AG04450 (cell line): ENCODE measurements around the gene MGAT5B. TPM values are rescaled to one million over a fixed set of nuclear protein-coding genes. Genes with fewer than 3 reads are reported as not detected.
A peak's percentile ranks its signal among the peaks of the same experiment; 100 is the strongest.

Source experiments
- CTCF ChIA-PET: fragments of 300-600, 350-600 bp; formaldehyde crosslinking; extraction: SDS; loops from one replicate; lab custom pipeline; 2022; ENCODE audit warnings: antibody characterized with exemption, inconsistent platforms; lab: Charles Lee
- POLR2A ChIA-PET: fragments of 350-600 bp; formaldehyde crosslinking; extraction: SDS; loops from one replicate; lab custom pipeline; 2021; ENCODE audit warnings: antibody characterized with exemption, inconsistent platforms; lab: Yijun Ruan, JAX
- DNase-seq: peaks from one replicate; pipeline ENCODE4 v3.0.0-alpha.2; 2011; ENCODE audit warnings: low read depth, low spot score
- H3K27ac ChIP-seq: one replicate; pipeline ENCODE4 v1.5.1; 2012; ENCODE audit warnings: low read depth, low read length, control low read depth
- H3K27me3 ChIP-seq: one replicate; pipeline ENCODE4 v1.6.0; 2012; ENCODE audit warnings: low read length; ENCODE audit not compliant: control insufficient read depth, insufficient read depth
- H3K4me3 ChIP-seq: 2 replicates; pipeline ENCODE4 v1.5.1; 2011; ENCODE audit warnings: mild to moderate bottlenecking, low read depth, low read length, control low read depth
- H3K9me3 ChIP-seq: 2 replicates; pipeline ENCODE4 v1.5.1; 2012; ENCODE audit warnings: low read length; ENCODE audit not compliant: control insufficient read depth, insufficient read depth
- CTCF ChIP-seq: IDR thresholded peaks from 2 replicates; pipeline ENCODE4 v1.5.1; 2011; ENCODE audit warnings: low read depth, low read length, control low read depth, inconsistent platforms
- polyA plus RNA-seq: library from polyadenylated mRNA; depleted of rRNA; stranded (reverse); fragments of >200 nt; gene quantifications from 2 replicates; pipeline ENCODE4 v1.2.3, GENCODE V29; 2011

MGAT5B gene
- polyA plus RNA-seq, 1 experiment = 0.69 TPM

DNA sequence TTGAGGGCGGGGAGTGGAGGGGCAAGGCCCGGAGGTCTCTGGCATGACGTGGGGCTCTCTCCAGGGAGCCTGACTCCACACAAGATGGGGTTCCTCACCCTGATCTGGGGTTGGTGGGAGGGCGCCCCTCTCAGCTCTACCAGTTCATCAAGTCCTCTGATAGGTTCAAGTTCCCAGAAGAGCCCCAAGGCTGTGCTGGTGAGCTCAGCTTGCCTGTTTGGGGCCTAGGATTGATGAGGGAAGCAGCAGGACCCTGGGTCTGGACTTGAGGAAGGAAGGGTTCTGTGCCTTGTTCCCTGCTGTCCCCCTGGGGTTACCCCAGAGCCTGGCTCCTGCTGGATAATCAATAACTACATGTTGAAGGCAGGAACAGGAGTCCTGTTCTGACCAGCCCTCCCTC is 3.5 kb downstream of the MGAT5B start:
- Histone ChIP-seq H3K27me3 (peaks cover 11% of the 10 kb centered on the region), H3K4me3 (no peak overlapping the region), H3K9me3 (peaks cover 8% of the 10 kb centered on the region), H3K27ac (peak overlapping the region; percentile 61)
- CTCF ChIA-PET = interaction anchor here (1.0 to 2.2 kb wide), 3 partner anchors 185 to 195 kb away, joined by 3 to 17 read pairs (median 9); no protein-coding TSS in a partner anchor
- POLR2A ChIA-PET = interaction anchor here (1.3 to 1.4 kb wide), 2 partner anchors 9 to 134 kb away, joined by 3 to 9 read pairs; partner anchors contain the start of genes MFSD11 and SRSF2
- TF ChIP-seq CTCF = no peak
- no peak for DNase-seq

GRCh38 chr17:76872221-76872873 is 4.1 kb downstream of the MGAT5B start:
- DNase-seq = peak; percentile 90
- CTCF ChIA-PET = interaction anchor here (0.5 to 2.2 kb wide), 5 partner anchors 180 to 194 kb away, joined by 3 to 17 read pairs (median 6); no protein-coding TSS in a partner anchor
- no peak for TF ChIP-seq CTCF
- Histone ChIP-seq H3K4me3 (no peak overlapping the region), H3K9me3 (peaks cover 8% of the 10 kb centered on the region), H3K27ac (peak overlapping the region; percentile 77), H3K27me3 (peaks cover 11% of the 10 kb centered on the region)
- POLR2A ChIA-PET = interaction anchor here (0.8 to 1.4 kb wide), 3 partner anchors 8 to 204 kb away, joined by 3 to 9 read pairs (median 4); partner anchors contain the start of genes MFSD11 and SRSF2

DNA sequence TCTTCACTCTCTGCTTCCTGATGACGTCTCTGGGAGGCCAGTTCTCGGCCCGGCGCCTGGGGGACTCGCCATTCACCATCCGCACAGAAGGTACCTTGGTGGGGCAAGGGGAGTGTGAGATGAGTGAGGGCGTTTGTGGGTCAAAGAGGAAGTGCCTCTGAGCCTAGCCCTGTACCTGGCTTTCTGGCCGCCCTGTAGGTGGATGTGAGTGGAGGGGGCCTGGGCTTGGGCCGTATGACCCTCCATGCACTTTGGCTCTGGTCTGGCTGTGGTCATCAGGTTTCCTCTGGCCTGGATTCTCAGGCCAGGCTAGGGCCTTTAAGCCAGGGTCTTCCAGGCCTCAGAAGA is 4.6 kb downstream of the MGAT5B start:
- CTCF ChIA-PET = interaction anchor here (1.1 to 2.2 kb wide), 2 partner anchors 183 to 194 kb away, joined by 6 to 9 read pairs; no protein-coding TSS in a partner anchor

DNA sequence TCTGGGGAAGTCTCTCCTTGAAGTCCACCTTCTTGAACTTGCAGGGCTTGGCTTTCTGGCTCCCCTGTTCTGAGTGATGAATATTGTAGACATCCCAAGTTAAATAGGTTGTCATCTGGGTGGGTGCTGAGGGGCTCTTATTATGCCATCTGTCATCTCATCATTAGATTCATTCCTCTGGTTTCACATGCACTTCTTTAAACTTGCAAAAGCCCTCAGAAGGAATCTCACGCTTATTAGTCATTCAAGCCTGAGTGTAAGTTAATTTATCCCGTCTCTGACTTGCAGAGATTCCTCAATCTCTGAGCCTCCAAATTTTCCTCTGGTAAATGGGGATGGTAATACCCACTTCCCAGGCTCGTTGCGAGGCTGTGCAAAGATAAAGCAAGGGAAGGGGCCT is 5.7 kb downstream of the MGAT5B start:
- H3K4me3 ChIP-seq = no peak overlapping the region
- ChIA-PET POLR2A (no interaction called here), CTCF (no interaction called here)
- no peak overlapping the region for H3K27ac ChIP-seq
- DNase-seq = no peak
- peaks cover 11% of the 10 kb centered on the region for H3K27me3 ChIP-seq
- peaks cover 8% of the 10 kb centered on the region for H3K9me3 ChIP-seq
- no peak for TF ChIP-seq CTCF

More for the DNA sequence above, 4.6 kb downstream of the MGAT5B start:
- Histone ChIP-seq H3K4me3 (no peak overlapping the region), H3K27ac (peak overlapping the region; percentile 77), H3K27me3 (peaks cover 11% of the 10 kb centered on the region), H3K9me3 (peaks cover 8% of the 10 kb centered on the region)
- DNase-seq = no peak
- TF ChIP-seq CTCF = no peak
- POLR2A ChIA-PET = interaction anchor here (0.6 to 1.4 kb wide), 4 partner anchors 8 to 260 kb away, joined by 3 to 9 read pairs (median 4); partner anchors contain the start of genes MFSD11 and SRSF2

GRCh38 chr17:76877437-76877836 is 9.2 kb downstream of the MGAT5B start:
- Histone ChIP-seq H3K27ac (no peak overlapping the region), H3K27me3 (peaks cover 9% of the 10 kb centered on the region), H3K4me3 (no peak overlapping the region), H3K9me3 (peaks cover 4% of the 10 kb centered on the region)
- ChIA-PET CTCF (no interaction called here), POLR2A (no interaction called here)
- DNase-seq = no peak
- no peak for TF ChIP-seq CTCF
